UCSD-AML1 (cell line): ENCODE measurements around the gene THSD4.

ENCODE experiments used
- DNase-seq: peaks from one replicate; lab custom pipeline; 2025; ENCODE audit not compliant: unreplicated experiment; lab: John Stamatoyannopoulos, UW

THSD4 gene

DNA sequence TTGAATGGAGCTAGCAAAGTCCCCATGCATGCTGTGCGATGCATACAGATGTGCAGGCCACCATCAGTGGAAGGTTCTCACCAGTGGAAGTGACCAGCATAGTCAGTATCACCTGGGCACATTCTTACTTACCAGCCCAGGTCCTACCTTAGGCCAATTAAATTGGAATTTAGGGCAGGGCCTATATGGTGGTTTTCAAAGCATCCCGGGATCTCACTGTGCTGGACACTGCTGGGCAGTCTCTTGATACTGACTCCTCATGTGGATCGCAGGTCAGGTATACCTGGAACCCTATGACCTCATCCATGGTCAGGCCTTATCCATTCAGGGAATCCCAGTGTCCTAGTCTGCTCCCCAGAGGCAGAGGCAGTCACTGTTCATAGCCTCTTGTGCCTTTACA is 358.5 kb downstream of the THSD4 start:
- DNase-seq = no peak

DNA sequence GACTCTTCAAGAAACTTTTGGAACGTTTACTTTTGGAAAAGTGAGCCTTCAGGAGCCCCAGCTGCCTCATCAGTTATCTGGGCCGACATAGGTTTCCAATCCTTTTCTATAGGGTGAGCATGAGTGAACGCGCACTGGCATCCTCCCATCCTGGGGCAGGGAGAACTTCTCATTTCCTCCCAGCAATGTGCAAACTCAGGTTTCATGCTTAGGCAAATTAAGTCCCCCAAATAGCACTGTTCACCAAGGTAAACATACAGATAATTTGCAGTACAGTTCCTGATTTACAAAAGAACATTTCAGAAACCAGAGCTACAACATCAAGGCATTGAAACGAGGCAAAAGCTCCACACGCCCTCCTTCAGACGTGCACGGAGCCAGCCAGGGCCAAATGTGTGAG is 361.6 kb downstream of the THSD4 start:
- no peak for DNase-seq

DNA sequence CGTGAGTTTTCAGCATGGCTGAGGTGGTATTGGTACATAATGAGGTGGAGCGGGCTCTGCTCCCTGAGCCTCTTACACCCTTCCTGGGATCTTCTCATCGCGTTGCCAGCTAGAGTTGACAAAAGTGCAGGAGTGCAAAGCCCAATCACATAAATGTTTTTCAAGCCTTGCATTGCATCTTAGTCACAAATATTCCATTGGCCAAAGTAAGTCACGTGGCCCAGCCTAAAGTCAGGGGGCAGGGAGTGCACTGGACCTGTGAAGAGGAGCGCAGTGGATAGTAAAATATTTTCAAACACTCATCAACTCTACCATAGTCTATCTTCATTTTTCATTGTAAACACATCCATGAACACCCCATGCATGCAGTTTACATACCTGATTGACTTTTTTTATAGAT is 365.3 kb downstream of the THSD4 start:
- no peak for DNase-seq

DNA sequence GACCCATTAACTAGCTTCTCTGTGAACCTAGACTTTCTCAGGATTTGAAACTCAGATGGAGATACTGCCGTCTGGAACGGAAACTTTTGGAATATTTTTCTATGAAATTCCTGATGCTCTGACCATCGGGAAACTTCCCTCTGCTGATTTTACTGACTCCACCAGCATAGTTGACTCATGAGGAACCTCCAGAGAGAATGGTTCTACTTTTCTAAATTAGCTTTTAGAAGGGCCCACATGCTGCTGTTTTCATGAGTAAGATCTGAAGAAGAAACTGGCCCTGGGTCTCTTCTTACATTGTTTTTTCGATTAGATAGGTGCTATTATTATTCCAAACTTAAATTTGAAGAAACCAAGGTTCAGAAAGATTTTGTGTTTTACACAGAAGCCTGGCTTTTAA is 368.8 kb downstream of the THSD4 start:
- no peak for DNase-seq

DNA sequence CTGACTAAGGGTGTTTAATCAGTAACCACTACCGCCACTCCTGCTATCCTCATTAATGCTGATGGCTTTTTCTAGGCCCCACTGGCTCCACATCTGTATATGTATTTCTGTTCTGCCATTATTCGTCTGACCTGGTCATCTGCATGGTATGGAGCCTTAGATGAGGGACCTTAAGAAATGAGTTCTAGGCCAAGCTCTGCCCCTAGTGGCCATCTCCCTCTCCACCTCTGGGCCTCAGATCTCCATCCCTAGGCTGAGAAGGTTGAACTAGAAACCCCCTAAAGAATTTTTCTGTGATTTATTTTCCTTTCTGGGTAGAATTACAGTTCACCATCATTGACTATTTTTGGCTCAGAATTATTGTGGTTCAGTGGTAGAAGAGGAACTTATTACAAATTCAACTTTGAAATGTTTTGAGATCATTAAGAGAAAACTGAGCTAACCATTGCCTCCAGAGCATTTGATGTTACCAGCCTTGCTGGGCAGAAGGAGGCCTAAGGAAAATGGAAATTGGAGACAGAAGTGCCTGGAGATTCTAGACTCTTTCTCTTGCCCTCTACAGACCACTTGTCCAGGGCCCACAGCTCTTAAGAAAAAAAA is 369.9 kb downstream of the THSD4 start:
- no peak for DNase-seq

DNA sequence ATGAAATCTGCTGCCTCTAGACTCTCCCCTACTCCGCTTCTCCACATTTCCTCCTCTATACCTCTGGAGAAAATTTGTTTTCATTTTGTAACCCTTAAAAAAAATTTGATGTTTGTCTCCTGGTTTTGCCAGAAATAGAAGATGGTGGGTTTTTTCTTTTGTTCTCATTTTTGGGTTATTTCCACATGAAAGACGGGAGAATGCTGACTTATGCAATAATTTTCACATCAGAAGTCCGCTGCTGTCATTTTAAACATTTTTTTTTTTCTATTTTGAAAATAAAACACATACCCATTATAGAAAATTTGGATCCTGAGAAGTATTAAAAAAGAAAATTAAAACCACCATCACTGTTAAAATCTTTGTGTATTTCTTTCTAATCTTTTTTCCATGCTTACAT is 374.3 kb downstream of the THSD4 start:
- DNase-seq = no peak

DNA sequence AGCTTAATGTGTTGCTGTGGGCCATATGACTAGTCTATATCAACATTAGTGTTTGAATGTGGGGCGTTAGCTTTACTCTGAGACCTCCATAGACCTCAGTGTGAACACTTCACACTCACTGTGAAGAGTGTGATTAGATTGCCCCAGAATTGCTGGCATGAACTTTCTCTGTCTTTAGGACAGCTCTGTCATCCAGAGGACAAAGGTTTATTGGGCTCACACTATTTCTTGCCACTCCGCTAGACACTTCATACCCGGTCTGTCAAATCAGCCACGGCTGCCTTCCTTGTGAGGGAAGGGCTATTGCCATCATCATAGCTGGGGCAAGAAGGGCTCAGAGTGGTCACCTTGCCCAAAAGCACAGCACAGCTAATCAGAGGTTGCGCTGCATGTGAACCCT is 378.3 kb downstream of the THSD4 start:
- no peak for DNase-seq

DNA sequence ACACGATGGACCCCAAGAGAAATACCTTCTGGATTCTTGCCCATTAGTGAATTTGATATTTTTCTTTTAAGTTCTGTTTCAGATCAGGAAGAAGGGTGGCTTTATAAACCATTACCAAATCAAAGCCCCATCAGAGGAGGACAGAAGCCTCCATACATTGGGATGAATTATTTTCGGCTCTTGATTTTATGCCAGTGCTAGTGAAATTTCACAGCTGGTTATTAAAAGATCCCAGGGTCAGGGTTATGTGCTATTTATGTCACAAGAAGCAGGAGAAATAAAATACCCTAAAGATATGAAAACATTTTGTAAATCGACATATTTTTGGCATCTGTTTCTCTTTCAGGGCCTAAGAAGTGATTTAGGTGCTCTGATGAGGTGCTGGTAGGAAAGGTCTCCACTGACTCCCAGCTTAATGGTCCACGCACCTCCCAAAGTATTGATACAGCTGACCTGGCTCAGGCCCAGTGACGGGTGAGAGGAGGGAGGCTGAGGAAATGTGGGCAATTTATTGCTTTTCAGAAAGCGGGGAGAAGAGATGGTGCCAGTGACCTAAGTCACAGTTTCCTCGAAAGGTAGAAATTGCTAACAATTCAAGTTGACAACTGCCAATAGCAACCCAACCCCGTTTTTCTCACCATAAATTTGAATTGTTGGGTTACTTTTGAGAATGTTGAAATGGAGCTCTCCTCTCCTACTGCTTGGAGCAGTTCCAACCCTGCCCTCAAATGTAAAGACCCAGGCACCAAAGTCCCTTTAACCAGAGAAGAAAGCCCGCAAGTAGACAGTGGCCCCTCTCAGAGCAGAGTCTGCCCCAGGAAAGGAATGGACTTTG is 379.5 kb downstream of the THSD4 start:
- DNase-seq = no peak

DNA sequence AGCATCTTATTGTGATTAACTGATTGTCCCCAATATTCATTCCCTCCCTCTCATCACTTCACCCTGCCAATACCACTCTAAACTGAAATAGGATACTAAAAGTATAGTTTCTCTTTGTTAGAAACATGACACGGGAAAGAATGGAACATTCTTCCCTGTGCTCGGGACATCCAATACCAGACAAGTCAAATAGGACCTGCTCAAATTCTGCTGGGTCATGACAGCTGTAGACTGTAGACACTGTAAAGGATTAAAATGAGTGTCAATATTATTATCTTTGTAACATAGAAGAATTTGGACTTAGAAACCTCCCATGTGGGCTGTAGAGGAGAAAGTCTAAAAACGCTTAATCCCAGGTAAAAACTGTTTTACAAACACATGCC is 380.1 kb downstream of the THSD4 start:
- DNase-seq = no peak

DNA sequence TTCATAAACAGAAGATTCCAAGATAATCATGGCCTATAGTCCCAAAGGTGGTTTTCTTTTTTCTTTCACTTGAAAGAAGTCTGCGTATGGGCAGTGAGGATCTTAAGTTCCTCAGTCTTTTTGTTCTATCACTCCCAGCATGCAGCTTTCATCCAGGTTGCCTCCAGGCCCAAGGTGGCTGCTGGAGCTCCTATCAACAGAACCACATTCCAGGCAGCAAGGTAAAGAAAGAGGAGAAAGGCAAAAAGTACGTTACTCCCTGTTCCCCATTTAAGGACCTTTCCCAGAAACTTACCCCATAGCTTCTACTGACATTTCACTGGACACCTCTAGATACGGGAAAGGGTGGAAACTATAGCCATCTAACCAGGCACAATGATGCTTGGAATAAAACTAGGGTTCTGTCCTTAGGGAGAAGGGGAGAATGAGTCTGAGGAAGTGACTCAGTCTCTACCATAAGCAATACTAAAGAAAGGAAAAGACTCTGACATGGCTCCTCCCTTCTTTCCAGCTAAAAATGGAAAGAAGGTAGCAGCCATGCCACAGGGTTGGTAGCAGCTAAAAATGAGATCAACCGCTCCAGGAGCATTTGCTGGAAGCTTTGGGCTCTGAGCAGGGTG is 381.2 kb downstream of the THSD4 start:
- no peak for DNase-seq

DNA sequence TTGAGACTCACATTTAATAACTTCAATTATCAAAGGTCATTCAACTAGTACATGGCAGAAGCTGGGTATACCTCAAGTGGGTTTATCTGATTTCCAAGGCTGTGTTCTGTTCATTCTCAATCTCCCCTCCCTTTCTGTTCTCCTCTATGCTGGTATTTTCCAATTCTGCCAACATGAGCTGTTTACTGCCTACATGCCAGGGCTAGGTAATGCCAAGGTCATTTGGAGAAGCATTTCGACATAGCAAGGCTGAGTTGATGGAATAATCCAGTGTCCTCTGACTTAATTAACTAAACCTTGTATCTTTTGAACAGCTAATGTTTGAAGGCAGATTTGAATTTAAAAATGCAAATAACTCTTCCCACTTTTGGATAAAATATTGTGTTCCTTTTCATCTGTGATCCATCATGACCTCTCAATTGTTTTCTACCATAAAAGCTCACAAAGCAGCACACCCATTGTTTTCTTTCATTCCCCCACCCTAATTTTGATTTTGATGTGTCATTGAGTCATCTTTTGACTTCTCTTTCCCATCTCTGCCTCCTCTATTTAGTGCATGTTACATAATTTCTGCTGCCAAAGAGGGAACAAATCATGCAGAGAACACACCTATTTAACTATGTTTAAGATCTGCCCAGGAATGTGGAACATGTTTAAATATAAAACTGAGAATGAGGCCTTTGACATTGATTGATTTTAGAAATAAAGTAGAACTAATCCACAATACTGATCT is 386.2 kb downstream of the THSD4 start:
- no peak for DNase-seq

DNA sequence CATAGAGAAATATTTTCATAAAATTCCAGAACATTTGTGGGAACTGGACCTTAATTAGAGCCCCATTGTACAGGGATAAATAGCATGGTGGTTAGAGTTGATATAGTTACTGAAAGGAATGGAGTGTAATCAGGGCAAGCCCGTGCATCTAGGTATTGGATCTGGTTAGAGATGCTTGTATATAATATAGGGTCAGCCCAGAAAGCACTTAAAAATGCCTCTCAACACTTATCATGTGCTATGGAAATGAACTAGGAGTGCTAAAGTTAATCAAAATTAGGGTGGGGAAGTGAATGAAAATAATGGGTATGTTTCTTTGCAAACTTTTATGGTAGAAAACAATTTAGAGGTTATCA is 386.8 kb downstream of the THSD4 start:
- no peak for DNase-seq

DNA sequence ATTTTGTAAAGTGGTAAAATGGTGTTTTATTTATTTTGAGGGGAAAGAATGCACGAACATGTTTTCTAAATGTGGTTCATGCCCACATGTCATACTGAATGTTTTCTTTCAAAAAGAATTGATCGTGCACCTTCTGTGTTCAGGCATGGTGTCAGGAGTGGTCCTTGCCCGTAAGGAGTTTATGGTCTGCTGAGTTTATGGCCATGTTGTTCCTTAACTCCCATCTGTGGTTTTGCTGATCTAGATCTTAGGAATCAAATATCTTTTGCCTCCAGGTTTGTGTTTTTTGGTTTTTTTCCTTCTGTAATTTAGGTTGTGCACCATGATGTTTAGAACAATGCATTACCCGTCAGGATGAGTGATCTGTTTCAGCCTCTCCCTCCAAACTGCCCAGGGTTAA is 390.7 kb downstream of the THSD4 start:
- DNase-seq = no peak

DNA sequence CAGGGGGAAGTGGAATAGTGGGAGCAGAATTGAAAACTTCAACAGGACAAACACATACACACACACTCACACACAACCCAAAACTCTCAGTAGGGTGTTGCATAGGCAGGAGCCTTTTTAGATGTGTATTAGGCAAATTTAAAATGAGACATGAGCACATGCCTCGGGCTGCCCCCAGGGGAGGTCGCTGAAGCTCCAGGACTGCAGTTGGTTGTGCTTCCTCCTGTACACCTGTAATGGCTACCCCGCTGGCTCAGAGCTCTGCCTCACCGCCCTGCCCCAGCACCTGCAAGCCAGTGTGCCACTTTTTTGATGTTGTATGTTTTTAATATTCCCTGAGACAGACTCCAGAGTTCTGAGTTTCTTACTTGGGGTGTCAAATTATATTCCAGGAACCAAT is 391.7 kb downstream of the THSD4 start:
- no peak for DNase-seq

DNA sequence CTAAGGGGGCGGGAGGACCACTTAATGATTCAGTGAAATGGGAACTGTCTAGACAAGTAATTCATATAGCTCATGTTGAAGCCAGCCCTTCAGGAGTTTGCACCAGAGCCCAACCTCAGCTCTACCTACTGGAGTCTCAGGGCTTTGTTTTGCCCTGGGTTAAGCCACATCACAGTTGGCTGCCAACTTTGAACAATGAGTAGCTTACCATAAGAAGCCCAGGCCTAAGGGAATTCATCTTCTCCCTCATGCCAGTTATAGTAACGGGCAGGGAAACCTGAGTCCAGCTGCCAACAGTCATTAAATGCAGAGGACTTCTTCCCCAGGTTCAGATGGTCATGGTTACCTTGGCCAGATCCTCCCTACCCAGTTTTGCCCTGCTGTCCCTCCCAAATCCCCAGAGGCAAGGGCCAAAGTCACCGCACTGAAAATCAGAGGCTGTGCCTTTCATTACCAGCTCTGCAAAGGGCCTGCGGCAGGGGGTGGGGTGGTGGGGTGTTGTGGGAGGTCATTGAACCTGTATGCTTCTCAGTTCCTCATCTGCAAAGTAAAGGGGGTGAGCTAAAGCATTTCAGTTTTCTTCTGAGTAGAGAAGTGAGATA is 392.9 kb downstream of the THSD4 start:
- no peak for DNase-seq

DNA sequence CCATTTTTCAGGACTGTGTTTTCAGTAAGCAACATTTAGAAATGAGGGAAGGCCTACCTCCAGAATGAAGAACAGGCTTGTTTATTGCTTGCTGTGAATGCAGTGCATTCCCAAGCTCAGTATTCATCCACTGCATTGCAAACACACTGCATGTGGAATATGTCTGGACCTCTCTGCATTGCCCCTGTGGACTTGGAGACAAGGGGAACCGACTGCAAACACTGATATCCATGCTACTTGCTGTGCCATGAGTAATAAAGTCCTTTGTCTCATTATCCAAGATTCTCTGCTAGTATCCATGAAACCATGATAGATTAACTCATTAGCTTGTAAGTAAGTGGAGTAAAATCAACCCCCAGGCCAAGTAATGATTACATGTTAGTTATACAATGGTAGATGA is 393.9 kb downstream of the THSD4 start:
- no peak for DNase-seq

DNA sequence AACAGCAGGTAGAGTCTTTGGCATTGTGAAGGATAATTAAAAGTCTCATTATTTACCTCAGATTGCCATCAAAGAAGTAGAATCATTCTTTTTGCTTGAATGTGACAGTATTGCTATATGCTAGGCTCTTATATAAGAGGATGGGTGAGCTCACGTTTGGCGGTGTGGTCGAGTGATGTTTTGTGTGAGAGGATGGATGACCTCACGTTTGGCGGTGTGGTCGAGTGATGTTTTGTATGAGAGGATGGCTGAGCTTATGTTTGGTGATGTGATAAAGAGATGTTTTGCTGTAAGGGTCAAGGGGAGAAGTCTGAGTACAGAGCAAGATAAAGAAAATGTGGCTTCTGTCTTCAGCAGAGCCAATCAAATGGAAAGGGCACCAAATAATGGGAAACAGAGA is 395.5 kb downstream of the THSD4 start:
- no peak for DNase-seq

DNA sequence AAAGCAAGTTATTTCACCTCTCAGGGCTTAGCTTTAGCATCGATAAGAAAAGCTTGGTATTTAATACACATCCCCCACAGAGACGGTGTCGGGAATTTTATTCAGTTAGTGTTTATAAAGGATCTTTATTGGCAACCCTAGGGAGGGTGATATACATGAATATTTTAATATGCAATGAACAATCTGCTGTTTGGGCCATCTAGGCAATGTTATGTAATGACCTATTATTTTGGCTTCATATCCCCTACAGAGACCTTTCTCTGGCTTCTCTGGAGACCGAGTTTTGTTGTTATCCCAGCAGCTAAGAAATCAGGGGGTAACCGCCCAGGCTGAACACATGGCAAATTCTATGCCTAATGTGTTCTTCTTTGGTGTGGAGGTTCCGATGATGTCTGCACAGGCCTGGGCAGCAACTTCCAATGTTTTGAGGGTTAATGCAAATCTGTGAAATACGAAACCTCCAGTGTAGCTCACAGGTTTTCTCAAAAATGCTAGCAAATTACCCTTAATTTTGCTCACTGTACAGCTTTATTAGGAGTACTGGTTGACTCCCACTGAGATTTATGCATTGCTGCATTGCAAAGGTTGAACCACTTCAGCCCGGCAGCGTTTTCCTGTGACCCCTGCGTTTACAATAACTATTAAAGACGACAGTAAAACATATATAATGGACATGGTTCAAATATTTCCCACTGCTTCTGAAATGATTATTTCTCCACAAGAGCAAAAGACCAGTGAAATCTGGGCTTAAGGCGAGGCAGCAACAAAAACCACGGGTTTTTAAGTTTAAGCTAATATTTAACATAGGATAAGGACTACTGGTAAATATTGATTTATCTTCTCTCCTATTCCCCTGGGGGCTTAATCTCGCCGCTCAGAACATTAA is 396.8 kb downstream of the THSD4 start:
- no peak for DNase-seq

DNA sequence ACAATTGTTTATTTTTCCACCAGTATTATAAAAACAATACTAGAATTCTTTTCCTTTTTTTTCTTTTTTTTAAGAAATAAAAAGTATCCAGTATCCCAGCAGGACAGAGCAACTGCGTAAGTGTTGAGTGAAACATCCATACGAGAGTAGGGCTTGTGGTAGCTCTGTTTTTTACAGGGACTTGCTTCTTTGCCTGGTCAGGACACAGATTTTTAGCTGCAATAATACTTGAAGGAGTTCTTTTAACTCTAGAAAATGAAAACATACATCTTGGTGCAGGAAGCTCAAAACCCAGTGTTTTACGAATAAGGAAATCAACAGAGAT is 397.4 kb downstream of the THSD4 start:
- DNase-seq = no peak

DNA sequence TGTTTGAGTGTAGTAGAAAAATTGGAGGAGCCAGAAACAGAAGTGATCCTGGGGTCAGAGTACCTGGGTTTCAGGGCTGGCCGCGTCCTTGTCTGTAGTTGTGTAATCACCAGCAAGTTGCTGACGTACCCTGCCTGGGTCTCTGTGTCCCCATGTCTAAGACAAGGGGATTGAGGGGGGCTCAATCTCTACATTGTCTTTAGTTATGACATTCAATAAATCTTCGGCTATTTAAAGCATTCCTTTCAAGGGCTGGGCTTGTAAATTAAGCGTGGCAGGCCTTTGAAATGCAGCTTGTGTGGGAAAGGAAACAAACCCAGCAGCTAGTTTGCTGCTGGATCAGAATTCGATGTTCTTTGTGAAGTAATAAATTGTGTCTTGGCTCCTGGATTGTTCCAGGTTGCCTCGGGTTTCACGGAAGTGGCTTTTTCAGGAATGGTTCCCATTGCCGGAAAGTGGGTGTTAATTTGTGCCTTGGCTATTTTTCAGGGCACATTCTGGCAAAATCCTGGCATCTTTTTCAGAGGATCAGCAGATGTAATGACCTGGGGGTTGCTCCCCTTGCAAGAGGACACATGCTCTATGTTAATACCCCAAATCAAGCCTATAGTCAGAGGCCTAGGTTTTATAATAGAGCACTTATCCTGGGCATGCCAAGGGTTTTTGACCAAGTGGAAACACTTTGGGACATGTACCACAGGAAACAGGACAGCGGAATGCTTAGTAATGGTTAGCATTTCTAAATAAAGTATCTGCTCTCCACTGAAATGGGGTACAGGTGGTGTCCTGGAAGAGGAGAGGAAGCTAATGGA is 400.3 kb downstream of the THSD4 start:
- no peak for DNase-seq
